Ecto neural progenitor cell (in vitro differentiated cells): ENCODE results near the gene PPOX.

ENCODE experiments used
- DNase-seq: peaks from one replicate; pipeline ENCODE4 v3.0.0-alpha.2; 2018; ENCODE audit warnings: low spot score

Gene PPOX

GRCh38 chr1:161198194-161198896, 32.1 kb downstream of the PPOX start:
- peak; percentile 81 for DNase-seq

GRCh38 chr1:161198897-161199431, 32.7 kb downstream of the PPOX start, which contains the start of gene ADAMTS4:
TSS of gene ADAMTS4 (minus strand) at chr1:161199054. CDS start at chr1:161198627, 427 bp downstream.
- peak; percentile 72 for DNase-seq

- no peak for DNase-seq
Measured at GRCh38 chr1:161199506-161200139, 33.4 kb downstream of the PPOX start.

- DNase-seq, result no peak
Measured at GRCh38 chr1:161200421-161200991, 34.3 kb downstream of the PPOX start.

GRCh38 chr1:161200992-161201835, 35.0 kb downstream of the PPOX start:
- no peak for DNase-seq

- DNase-seq, result peak; percentile 95
Measured at GRCh38 chr1:161201836-161202712, 35.8 kb downstream of the PPOX start, which contains the start of gene NDUFS2. TSS of gene NDUFS2 (plus strand) at chr1:161202367. CDS start at chr1:161202386, 19 bp downstream.

GRCh38 chr1:161206411-161207140, 40.4 kb downstream of the PPOX start:
- no peak for DNase-seq

GRCh38 chr1:161207173-161207572, 40.9 kb downstream of the PPOX start:
- DNase-seq, result no peak

GRCh38 chr1:161209790-161210409, 43.7 kb downstream of the PPOX start:
- peak; percentile 81 for DNase-seq

GRCh38 chr1:161214369-161214768, 48.1 kb downstream of the PPOX start:
- DNase-seq, result no peak

- DNase-seq, result peak; percentile 36
Measured at GRCh38 chr1:161215076-161215475, 48.9 kb downstream of the PPOX start, which contains the start of gene FCER1G. TSS of gene FCER1G (plus strand) at chr1:161215295. CDS start at chr1:161215322, 27 bp downstream.

- no peak for DNase-seq
Measured at GRCh38 chr1:161216945-161217712, 50.9 kb downstream of the PPOX start.

- DNase-seq, result no peak
Measured at GRCh38 chr1:161217831-161218230, 51.6 kb downstream of the PPOX start.

GRCh38 chr1:161218301-161219077, 52.3 kb downstream of the PPOX start:
- DNase-seq, result no peak

- DNase-seq, result no peak
Measured at GRCh38 chr1:161219078-161219892, 53.1 kb downstream of the PPOX start.

GRCh38 chr1:161220002-161220401, 53.8 kb downstream of the PPOX start:
- no peak for DNase-seq
